Hepatocyte (in vitro differentiated cells): ENCODE data around the gene DDX10. TPM values are rescaled to one million over a fixed set of nuclear protein-coding genes. Genes with fewer than 3 reads are reported as not detected.

ENCODE experiments used
- DNase-seq: peaks from one replicate; pipeline ENCODE4 v3.0.0-alpha.2; 2016; ENCODE audit warnings: low spot score
- H2AFZ ChIP-seq: fragments of 200-600 bp; sonication (generic); 2 replicates; pipeline ENCODE4 v1.6.0; 2016; ENCODE audit warnings: antibody characterized with exemption, mild to moderate bottlenecking
- H3K27ac ChIP-seq: fragments of 200-600 bp; sonication (generic); 2 replicates; pipeline ENCODE4 v1.5.1; 2016; ENCODE audit warnings: mild to moderate bottlenecking
- H3K27me3 ChIP-seq: fragments of 200-600 bp; sonication (generic); 2 replicates; pipeline ENCODE4 v1.6.1; 2016
- H3K36me3 ChIP-seq: fragments of 200-600 bp; sonication (generic); replicated peaks from 2 replicates; pipeline ENCODE4 v1.5.1; 2016; ENCODE audit warnings: low read depth; ENCODE audit not compliant: insufficient read depth
- H3K4me1 ChIP-seq: fragments of 200-600 bp; sonication (generic); 2 replicates; pipeline ENCODE4 v1.5.1; 2016; ENCODE audit warnings: mild to moderate bottlenecking, moderate library complexity; ENCODE audit not compliant: insufficient read depth
- H3K4me2 ChIP-seq: fragments of 200-600 bp; sonication (generic); 2 replicates; pipeline ENCODE4 v1.6.0; 2016
- H3K4me3 ChIP-seq: fragments of 200-600 bp; sonication (generic); 2 replicates; pipeline ENCODE4 v1.5.1; 2016; ENCODE audit warnings: mild to moderate bottlenecking
- H3K79me2 ChIP-seq: fragments of 200-600 bp; sonication (generic); 2 replicates; pipeline ENCODE4 v1.6.0; 2017; ENCODE audit warnings: mild to moderate bottlenecking
- H3K9me2 ChIP-seq: fragments of 200-600 bp; sonication (generic); replicated peaks from 2 replicates; pipeline ENCODE4 v1.6.0; 2017; ENCODE audit warnings: mild to moderate bottlenecking; ENCODE audit not compliant: insufficient read depth
- H3K9me3 ChIP-seq: fragments of 200-600 bp; sonication (generic); 2 replicates; pipeline ENCODE4 v1.5.1; 2016; ENCODE audit warnings: low read depth, mild to moderate bottlenecking
- H4K20me1 ChIP-seq: fragments of 200-600 bp; sonication (generic); 2 replicates; pipeline ENCODE4 v1.6.0; 2016; ENCODE audit warnings: mild to moderate bottlenecking; ENCODE audit not compliant: insufficient read depth, poor library complexity, severe bottlenecking
- EZH2 ChIP-seq: fragments of 200-600 bp; sonication (generic); IDR thresholded peaks from 2 replicates; pipeline ENCODE4 v1.6.1; 2016; ENCODE audit warnings: antibody characterized with exemption, mild to moderate bottlenecking, borderline replicate concordance
- EZH2phosphoT487 ChIP-seq: fragments of 200-600 bp; sonication (generic); IDR thresholded peaks from one replicate; pipeline ENCODE4 v1.6.1; 2018; ENCODE audit warnings: antibody characterized with exemption, mild to moderate bottlenecking, low read depth, moderate library complexity; ENCODE audit not compliant: unreplicated experiment, severe bottlenecking
- WGBS: methylation state at CpG from one replicate; pipeline ENCODE4 v1.1.6; 2016; ENCODE audit warnings: low lambda C conversion rate; ENCODE audit errors: missing lambda C conversion rate; 5-methylcytosine and 5-hydroxymethylcytosine counted together
- polyA plus RNA-seq: library from polyadenylated mRNA; unstranded; fragments of >200 nt; fragmentation: Nextera tagmentation; extraction: Ambion mirVana; gene quantifications from 2 replicates; pipeline ENCODE4 v1.2.1, GENCODE V29; 2016
- total RNA-seq: library from RNA; depleted of rRNA; stranded (reverse); fragments of >200 nt; gene quantifications from 2 replicates; pipeline ENCODE4 v1.2.3, GENCODE V29; 2014
- TF ChIP-seq, protein P1 (sequence below): fragments of 200-600 bp; sonication (generic); IDR thresholded peaks from 2 replicates; pipeline ENCODE4 v1.5.1; 2016; ENCODE audit warnings: antibody characterized with exemption, mild to moderate bottlenecking; ENCODE audit not compliant: poor library complexity

DDX10 gene
- total and polyA plus RNA-seq, 2 experiments from 2014 or later, result 9.6 to 13.9 TPM

DNA sequence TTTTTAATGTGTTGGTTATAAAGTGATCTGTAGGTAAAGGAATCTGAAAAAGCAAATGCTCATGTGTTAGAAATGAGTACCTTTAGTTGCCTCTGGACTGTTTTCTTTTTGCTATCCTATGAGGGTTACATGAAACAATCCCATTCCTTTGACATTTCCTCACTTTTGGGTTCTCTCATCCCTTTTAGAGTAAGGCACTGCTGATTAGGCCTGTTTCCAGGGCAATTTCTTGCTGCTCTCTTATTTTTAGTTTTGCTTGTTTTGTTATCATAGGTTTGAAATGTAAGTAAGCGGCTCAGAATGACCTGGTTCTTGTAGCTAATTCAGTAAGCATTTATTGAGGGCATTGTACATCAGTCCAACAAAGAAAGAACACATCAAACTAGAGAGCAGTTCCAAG is 138.9 kb downstream of the DDX10 start:
- 96% methylated on average over 1 of the region's 1 CpG for WGBS
- Histone ChIP-seq H3K27me3 (no peaks in the 10 kb centered on the region), H3K9me3 (no peaks in the 10 kb centered on the region), H3K4me3 (no peak overlapping the region), H3K4me2 (no peak overlapping the region), H3K27ac (no peak overlapping the region), H2AFZ (no peak overlapping the region), H3K4me1 (no peaks in the 10 kb centered on the region), H3K36me3 (no peaks in the 10 kb centered on the region), H3K79me2 (no peaks in the 10 kb centered on the region), H4K20me1 (no peaks in the 10 kb centered on the region), H3K9me2 (no peaks in the 10 kb centered on the region)
- no peak for DNase-seq
- TF ChIP-seq EZH2 (no peak), EZH2phosphoT487 (no peak)

DNA sequence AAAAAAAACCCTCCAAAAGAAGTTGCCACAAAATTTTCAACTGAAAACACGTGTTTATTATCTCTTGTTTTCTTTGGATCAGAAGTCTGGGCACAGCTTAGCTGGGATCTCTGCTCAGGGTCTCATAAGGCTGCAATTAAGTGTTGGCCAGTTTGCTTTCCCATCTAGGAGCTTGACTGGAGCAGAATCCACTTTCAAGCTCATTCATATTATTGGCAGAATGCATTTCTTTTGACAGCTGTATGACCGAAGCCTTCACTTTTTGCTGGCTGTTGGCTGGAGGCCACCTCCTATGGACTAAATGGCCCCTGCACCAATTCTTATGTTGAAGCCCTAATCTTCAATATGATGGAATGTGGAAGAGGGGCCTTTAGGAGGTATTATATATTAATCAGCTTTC is 139.6 kb downstream of the DDX10 start:
- H3K27me3 ChIP-seq, result no peaks in the 10 kb centered on the region
- H4K20me1 ChIP-seq, result no peaks in the 10 kb centered on the region
- no peaks in the 10 kb centered on the region for H3K9me3 ChIP-seq
- DNase-seq, result no peak
- H3K4me3 ChIP-seq, result no peak overlapping the region
- no peak overlapping the region for H2AFZ ChIP-seq
- H3K36me3 ChIP-seq, result no peaks in the 10 kb centered on the region
- H3K4me1 ChIP-seq, result no peaks in the 10 kb centered on the region
- no peaks in the 10 kb centered on the region for H3K9me2 ChIP-seq
- H3K79me2 ChIP-seq, result no peaks in the 10 kb centered on the region
- 93% methylated on average over 2 of the region's 2 CpGs for WGBS
- TF ChIP-seq, protein P1, sequence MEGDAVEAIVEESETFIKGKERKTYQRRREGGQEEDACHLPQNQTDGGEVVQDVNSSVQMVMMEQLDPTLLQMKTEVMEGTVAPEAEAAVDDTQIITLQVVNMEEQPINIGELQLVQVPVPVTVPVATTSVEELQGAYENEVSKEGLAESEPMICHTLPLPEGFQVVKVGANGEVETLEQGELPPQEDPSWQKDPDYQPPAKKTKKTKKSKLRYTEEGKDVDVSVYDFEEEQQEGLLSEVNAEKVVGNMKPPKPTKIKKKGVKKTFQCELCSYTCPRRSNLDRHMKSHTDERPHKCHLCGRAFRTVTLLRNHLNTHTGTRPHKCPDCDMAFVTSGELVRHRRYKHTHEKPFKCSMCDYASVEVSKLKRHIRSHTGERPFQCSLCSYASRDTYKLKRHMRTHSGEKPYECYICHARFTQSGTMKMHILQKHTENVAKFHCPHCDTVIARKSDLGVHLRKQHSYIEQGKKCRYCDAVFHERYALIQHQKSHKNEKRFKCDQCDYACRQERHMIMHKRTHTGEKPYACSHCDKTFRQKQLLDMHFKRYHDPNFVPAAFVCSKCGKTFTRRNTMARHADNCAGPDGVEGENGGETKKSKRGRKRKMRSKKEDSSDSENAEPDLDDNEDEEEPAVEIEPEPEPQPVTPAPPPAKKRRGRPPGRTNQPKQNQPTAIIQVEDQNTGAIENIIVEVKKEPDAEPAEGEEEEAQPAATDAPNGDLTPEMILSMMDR, result no peak
- TF ChIP-seq EZH2, result no peak
- no peak for TF ChIP-seq EZH2phosphoT487
- H3K27ac ChIP-seq, result no peak overlapping the region
- H3K4me2 ChIP-seq, result no peak overlapping the region

DNA sequence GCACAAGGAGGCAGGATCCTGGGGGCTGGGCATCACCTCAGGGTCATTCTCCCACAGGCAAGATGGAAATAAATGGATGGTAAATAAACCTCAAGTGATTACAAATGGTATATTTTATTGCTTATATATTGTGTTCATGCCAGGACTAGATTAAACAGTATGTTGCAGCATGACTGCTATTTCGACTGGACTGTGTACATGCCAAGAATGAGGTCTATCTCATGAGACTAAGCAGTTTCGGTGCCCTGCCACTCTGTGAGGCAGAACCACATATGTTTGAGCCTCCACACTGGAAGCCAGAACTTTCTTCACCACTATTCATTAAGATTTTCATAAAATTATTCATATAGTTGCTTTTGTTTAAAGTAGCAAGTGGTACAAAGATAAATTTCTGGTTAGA is 140.2 kb downstream of the DDX10 start:
- Histone ChIP-seq H3K36me3 (no peaks in the 10 kb centered on the region), H2AFZ (no peak overlapping the region), H3K9me3 (no peaks in the 10 kb centered on the region), H3K4me1 (no peaks in the 10 kb centered on the region), H3K27me3 (no peaks in the 10 kb centered on the region), H3K9me2 (no peaks in the 10 kb centered on the region), H3K79me2 (no peaks in the 10 kb centered on the region), H3K27ac (no peak overlapping the region), H3K4me2 (no peak overlapping the region), H4K20me1 (no peaks in the 10 kb centered on the region), H3K4me3 (no peak overlapping the region)
- no peak for DNase-seq
- TF ChIP-seq, protein P1, result no peak
- TF ChIP-seq EZH2 (no peak), EZH2phosphoT487 (no peak)
- 81% methylated on average over 2 of the region's 2 CpGs for WGBS

DNA sequence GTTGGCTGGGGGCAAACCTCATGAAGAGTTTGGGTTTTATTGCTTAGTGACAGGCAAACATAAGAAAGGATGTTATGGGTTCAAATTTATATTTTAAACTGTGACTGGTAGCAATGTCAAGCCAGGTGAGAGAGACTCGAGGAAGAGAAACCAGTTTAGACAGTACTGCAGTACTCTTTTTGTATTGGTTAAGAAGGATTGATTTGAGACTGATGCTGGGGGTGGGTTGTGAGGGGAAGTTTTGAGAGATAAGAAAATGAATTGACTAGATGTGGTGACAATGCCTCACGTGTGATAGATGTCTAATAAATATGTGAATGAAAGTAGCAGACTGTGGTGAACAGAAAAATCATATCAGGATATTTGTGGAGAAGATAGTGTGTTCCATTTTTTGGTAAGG is 142.4 kb downstream of the DDX10 start:
- Histone ChIP-seq H3K4me1 (no peaks in the 10 kb centered on the region), H3K4me2 (no peak overlapping the region), H4K20me1 (no peaks in the 10 kb centered on the region), H3K79me2 (no peaks in the 10 kb centered on the region), H2AFZ (no peak overlapping the region), H3K9me3 (no peaks in the 10 kb centered on the region), H3K27ac (no peak overlapping the region), H3K36me3 (no peaks in the 10 kb centered on the region), H3K9me2 (no peaks in the 10 kb centered on the region), H3K27me3 (no peaks in the 10 kb centered on the region), H3K4me3 (no peak overlapping the region)
- 90% methylated on average over 2 of the region's 2 CpGs for WGBS
- no peak for DNase-seq
- TF ChIP-seq EZH2phosphoT487 (no peak), EZH2 (no peak)
- TF ChIP-seq, protein P1, result no peak
